Activated B cell treated with CpG ODN at 0.5 μM for 24 hours (primary cell): ENCODE measurements around the gene PPFIA1. TPM values are rescaled to one million over a fixed set of nuclear protein-coding genes. Genes with fewer than 3 reads are reported as not detected.
"Not testable (repeated sequence)": the region's sequence is repeated elsewhere in the genome, so short reads cannot be mapped to it uniquely, and the experiment has no call there.

ENCODE experiments used
- ATAC-seq: fragments of 200-7000 bp; cut with Tn5 transposase; one replicate; pipeline ENCODE4 v1.10.0; 2021; ENCODE audit warnings: low read depth, mild to moderate bottlenecking, moderate library complexity
- CTCF ChIA-PET: fragments of 350-600 bp; sonication (Branson Sonifier 250); formaldehyde crosslinking; loops from one replicate; lab custom pipeline; 2021; ENCODE audit warnings: antibody characterized with exemption; lab: Charles Lee
- POLR2A ChIA-PET: fragments of 350-600 bp; sonication (Branson Sonifier 250); formaldehyde crosslinking; loops from one replicate; lab custom pipeline; 2021; ENCODE audit warnings: antibody characterized with exemption; lab: Charles Lee
- DNase-seq: peaks from one replicate; pipeline ENCODE4 v3.0.0; 2022
- H3K27ac Mint-ChIP-seq: one replicate; pipeline ENCODE4 v1.8.0; 2020; ENCODE audit warnings: mixed read lengths
- H3K27me3 Mint-ChIP-seq: one replicate; pipeline ENCODE4 v1.8.0; 2021; ENCODE audit warnings: mixed read lengths
- H3K36me3 Mint-ChIP-seq: one replicate; pipeline ENCODE4 v1.8.0; 2021; ENCODE audit warnings: low read depth, mixed read lengths
- H3K4me1 Mint-ChIP-seq: one replicate; pipeline ENCODE4 v1.8.0; 2021; ENCODE audit warnings: mixed read lengths
- H3K4me3 Mint-ChIP-seq: one replicate; pipeline ENCODE4 v1.8.0; 2020; ENCODE audit warnings: mild to moderate bottlenecking, mixed read lengths
- H3K9me3 Mint-ChIP-seq: one replicate; pipeline ENCODE4 v1.8.0; 2020; ENCODE audit warnings: mixed read lengths
- CTCF ChIP-seq: fragments of 200-600 bp; IDR thresholded peaks from one replicate; pipeline ENCODE4 v1.8.0; 2022; ENCODE audit warnings: antibody characterized with exemption, mild to moderate bottlenecking
- intact Hi-C: fragments of 100-400 bp; cut with micrococcal nuclease; formaldehyde crosslinking; loops from one replicate; pipeline ENCODE4 v1.15.1; 2024
- total RNA-seq: library from RNA; stranded (reverse); gene quantifications from 2 replicates; pipeline ENCODE4 v1.2.3, GENCODE V29; 2022

Gene PPFIA1
- total RNA-seq, 1 donor from 2014 or later: 53.3 TPM

GRCh38 chr11:70383664-70384565 is 113.4 kb downstream of the PPFIA1 start:
- ATAC-seq: no peak
- ChIA-PET POLR2A (no interaction called here), CTCF (no interaction called here)
- Mint-ChIP-seq H3K9me3 (no peaks in the 10 kb centered on the region), H3K27me3 (peaks cover 3% of the 10 kb centered on the region), H3K4me3 (no peak overlapping the region), H3K27ac (no peak overlapping the region), H3K36me3 (peaks cover 50% of the 10 kb centered on the region), H3K4me1 (no peaks in the 10 kb centered on the region)
- DNase-seq: no peak
- intact Hi-C loops: no loop called here
- no peak for TF ChIP-seq CTCF

GRCh38 chr11:70384566-70385152 is 114.2 kb downstream of the PPFIA1 start:
- H3K36me3 Mint-ChIP-seq: peaks cover 47% of the 10 kb centered on the region
- ATAC-seq (no peak), DNase-seq (no peak)
- H3K4me1 Mint-ChIP-seq: no peaks in the 10 kb centered on the region
- intact Hi-C loops: no loop called here
- no peaks in the 10 kb centered on the region for H3K9me3 Mint-ChIP-seq
- ChIA-PET CTCF (no interaction called here), POLR2A (no interaction called here)
- TF ChIP-seq CTCF: no peak
- H3K27ac Mint-ChIP-seq: no peak overlapping the region
- H3K27me3 Mint-ChIP-seq: peaks cover 11% of the 10 kb centered on the region
- H3K4me3 Mint-ChIP-seq: no peak overlapping the region

GRCh38 chr11:70387564-70387963 is 117.1 kb downstream of the PPFIA1 start:
- POLR2A ChIA-PET: no interaction called here
- peaks cover 27% of the 10 kb centered on the region for H3K36me3 Mint-ChIP-seq
- no peak for TF ChIP-seq CTCF
- CTCF ChIA-PET: no interaction called here
- intact Hi-C loops: no loop called here
- no peaks in the 10 kb centered on the region for H3K9me3 Mint-ChIP-seq
- no peak for ATAC-seq
- H3K4me3 Mint-ChIP-seq: no peak overlapping the region
- no peaks in the 10 kb centered on the region for H3K4me1 Mint-ChIP-seq
- DNase-seq: no peak
- H3K27me3 Mint-ChIP-seq: peaks cover 29% of the 10 kb centered on the region
- H3K27ac Mint-ChIP-seq: no peak overlapping the region

- DNase-seq: no peak
- TF ChIP-seq CTCF: no peak
- H3K4me3 Mint-ChIP-seq: no peak overlapping the region
- ChIA-PET CTCF (no interaction called here), POLR2A (no interaction called here)
- H3K27me3 Mint-ChIP-seq: peaks cover 39% of the 10 kb centered on the region
- intact Hi-C loops: no loop called here
- no peak for ATAC-seq
- peaks cover 14% of the 10 kb centered on the region for H3K36me3 Mint-ChIP-seq
- H3K9me3 Mint-ChIP-seq: no peaks in the 10 kb centered on the region
- no peak overlapping the region for H3K27ac Mint-ChIP-seq
- no peaks in the 10 kb centered on the region for H3K4me1 Mint-ChIP-seq
These were observed 118.7 kb downstream of the PPFIA1 start for GRCh38 chr11:70389201-70389600.

GRCh38 chr11:70390882-70391281 is 120.4 kb downstream of the PPFIA1 start:
- H3K9me3 Mint-ChIP-seq, ATAC-seq, CTCF ChIA-PET, H3K4me1 Mint-ChIP-seq, DNase-seq, POLR2A ChIA-PET, H3K27ac Mint-ChIP-seq, intact Hi-C loops, H3K4me3 Mint-ChIP-seq, H3K36me3 Mint-ChIP-seq: not testable (repeated sequence)
- peaks cover 48% of the 10 kb centered on the region for H3K27me3 Mint-ChIP-seq
